ENCODE data around the gene CIP2A.

The CIP2A gene

DNA sequence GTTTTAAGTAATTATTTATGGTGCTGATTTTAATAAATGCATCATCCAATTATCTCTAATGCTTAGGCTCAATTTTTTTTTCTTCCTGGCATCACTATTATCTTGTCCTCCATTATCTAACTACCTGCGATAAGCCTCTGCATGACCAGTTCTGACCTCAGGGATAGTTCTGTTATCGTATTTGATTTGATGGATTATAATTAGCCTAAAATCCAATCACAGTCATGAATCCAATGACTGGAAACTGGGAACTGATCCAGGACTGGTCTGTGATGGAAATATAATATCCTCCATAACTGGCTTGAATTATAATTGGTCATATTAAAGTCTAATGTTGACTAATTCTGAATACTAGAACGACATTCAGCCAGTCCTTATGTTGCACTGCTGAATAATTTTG is 80.0 kb downstream of the CIP2A start:
- DNase-seq = no peak

DNA sequence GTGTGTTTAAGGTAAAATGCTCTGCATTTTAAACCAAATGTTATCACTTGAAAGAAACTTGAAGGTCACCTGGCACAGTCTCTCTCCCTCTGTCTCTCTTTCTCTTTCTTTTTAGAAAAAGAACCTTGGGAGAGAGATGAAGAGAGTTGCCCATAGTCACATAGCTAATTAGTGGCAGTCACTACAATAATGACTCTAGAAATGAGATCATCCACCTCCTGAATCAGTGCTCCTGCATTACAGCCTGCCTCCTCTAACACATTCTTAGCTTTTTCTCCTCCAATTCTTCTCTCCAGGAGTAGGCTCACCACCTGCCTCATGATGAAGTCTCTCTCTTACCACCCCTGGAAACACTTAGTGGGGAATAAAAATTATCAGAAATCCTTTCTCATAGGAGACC is 81.3 kb downstream of the CIP2A start:
- no peak for DNase-seq

DNA sequence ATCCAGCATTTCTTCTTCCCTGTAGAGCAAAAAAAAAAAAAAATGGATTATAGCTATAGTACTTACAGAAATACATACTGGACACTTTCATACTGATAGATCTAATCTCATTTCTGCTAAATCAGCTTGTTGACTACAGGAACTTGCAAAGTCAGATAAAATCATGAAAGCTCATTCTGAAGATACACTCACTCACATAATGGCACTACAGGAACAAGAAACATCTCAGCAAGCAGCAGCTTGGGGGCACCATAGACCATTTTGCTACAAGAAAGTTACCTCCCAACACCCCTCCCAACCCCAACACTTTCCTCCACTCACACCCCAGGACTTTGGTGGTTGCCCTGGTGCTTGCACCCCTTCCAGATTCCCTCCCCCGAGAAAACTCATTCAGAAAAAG is 83.4 kb downstream of the CIP2A start:
- DNase-seq = no peak

DNA sequence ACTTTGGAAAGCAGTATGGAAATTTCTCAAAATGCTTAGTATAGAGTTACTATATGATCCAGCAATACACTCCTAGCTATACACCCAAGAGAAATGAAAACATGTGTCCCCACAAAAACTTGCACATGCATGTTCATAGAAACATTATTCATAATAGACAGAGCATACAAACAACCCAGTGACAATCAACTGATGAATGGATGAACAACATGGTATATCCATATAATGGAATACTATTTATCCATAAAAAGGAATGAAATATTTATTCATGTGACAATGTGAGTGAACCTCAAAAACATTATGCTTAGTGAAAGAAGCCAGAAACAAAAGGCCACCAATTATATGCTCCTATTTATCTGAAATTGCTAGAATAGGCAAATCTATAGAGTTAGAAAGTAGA is 85.5 kb downstream of the CIP2A start:
- DNase-seq = no peak

DNA sequence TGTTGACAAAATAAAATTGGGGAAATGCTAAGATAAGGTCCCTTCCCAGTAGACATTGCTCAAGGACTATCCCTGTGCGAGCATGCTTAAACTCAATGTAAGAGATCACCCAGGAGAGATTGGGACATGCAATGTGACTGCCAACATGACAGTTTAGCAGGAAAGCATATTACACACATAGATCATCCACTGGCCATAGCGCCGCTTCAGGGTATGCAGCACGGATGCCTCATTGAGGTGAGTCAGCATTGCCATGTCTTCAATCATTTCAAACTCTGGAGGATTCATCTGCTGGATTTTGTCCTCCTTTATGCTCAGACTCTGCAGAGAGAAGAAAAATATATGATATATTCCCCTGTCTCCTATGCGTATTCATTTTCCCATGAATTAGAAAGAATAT is 87.7 kb downstream of the CIP2A start:
- DNase-seq = no peak

DNA sequence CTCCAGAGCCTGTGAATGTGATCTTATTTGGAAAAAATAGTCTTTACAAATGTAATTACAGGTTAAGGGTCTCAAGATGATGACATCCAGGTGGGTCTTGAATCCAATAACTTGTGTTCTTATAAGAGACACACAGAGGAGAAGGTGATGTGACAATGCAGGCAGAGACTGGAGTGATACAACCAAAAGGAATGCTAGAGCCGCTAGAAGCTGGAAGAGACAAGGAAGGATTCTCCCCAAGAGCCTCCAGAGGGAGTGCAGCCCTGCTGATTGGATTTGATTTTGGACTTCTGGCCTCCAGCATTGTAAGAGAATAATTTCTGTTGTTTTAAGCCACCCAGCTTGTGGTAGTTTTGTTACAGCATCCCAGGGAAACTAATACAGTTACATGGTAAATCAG is 88.5 kb downstream of the CIP2A start:
- DNase-seq = no peak

All from stimulated activated CD4-positive, alpha-beta T cell treated with anti-CD3 and anti-CD28 coated beads, Interleukin-12 subunit alpha, Interleukin-12 subunit beta, amount 100 ng/mL, for 4 hours (primary cell).